Neural cell (in vitro differentiated cells): Measurements from ENCODE around the gene IQCK. TPM values are rescaled to one million over a fixed set of nuclear protein-coding genes. Genes with fewer than 3 reads are reported as not detected.

ENCODE experiments used
- H2AFZ ChIP-seq: fragments of 200-600, 300-800 bp; sonication (generic), shearing (Covaris generic); 2 replicates; pipeline ENCODE4 v1.6.0; 2014; ENCODE audit warnings: low read depth, mild to moderate bottlenecking, antibody characterized with exemption, low read length, moderate library complexity
- H3F3A ChIP-seq: fragments of 200-600 bp; shearing (Covaris generic); 2 replicates; pipeline ENCODE4 v1.6.1; 2016; ENCODE audit warnings: mild to moderate bottlenecking, moderate library complexity, mixed read lengths, antibody characterized with exemption, low read length; ENCODE audit not compliant: insufficient read depth, poor library complexity, severe bottlenecking
- H3K27ac ChIP-seq: fragments of 200-600, 300-800 bp; sonication (generic), shearing (Covaris generic); 2 replicates; pipeline ENCODE4 v1.5.1; 2014; ENCODE audit warnings: mild to moderate bottlenecking, low read length, moderate library complexity
- H3K27me3 ChIP-seq: fragments of 300-800, 200-600 bp; sonication (generic), shearing (Covaris generic); 2 replicates; pipeline ENCODE4 v1.6.0; 2014; ENCODE audit warnings: mild to moderate bottlenecking, low read depth, low read length, moderate library complexity; ENCODE audit not compliant: insufficient read depth
- H3K36me3 ChIP-seq: fragments of 300-800, 200-600 bp; sonication (generic), shearing (Covaris generic); 2 replicates; pipeline ENCODE4 v1.5.1; 2014; ENCODE audit warnings: mild to moderate bottlenecking, antibody characterized with exemption, low read length, moderate library complexity; ENCODE audit not compliant: insufficient read depth
- H3K4me2 ChIP-seq: fragments of 300-800, 200-600 bp; sonication (generic), shearing (Covaris generic); 2 replicates; pipeline ENCODE4 v1.6.0; 2014; ENCODE audit warnings: mild to moderate bottlenecking, low read length
- H3K4me3 ChIP-seq: fragments of 300-800, 200-600 bp; sonication (generic), shearing (Covaris generic); 2 replicates; pipeline ENCODE4 v1.5.1; 2014; ENCODE audit warnings: mild to moderate bottlenecking, low read length, moderate library complexity
- H3K79me2 ChIP-seq: fragments of 200-600 bp; shearing (Covaris generic); replicated peaks from 2 replicates; pipeline ENCODE4 v1.6.0; 2014; ENCODE audit warnings: mild to moderate bottlenecking, low read length, moderate library complexity; ENCODE audit not compliant: insufficient read depth
- H3K9ac ChIP-seq: fragments of 300-800, 200-600 bp; sonication (generic), shearing (Covaris generic); 2 replicates; pipeline ENCODE4 v1.6.1; 2016; ENCODE audit warnings: mild to moderate bottlenecking, low read length, mixed read lengths
- H3K9me2 ChIP-seq: fragments of 200-600 bp; shearing (Covaris generic); 2 replicates; pipeline ENCODE4 v1.6.1; 2016; ENCODE audit warnings: mild to moderate bottlenecking, low read length, mixed read lengths; ENCODE audit not compliant: insufficient read depth
- H3K9me3 ChIP-seq: fragments of 200-600, 300-800 bp; sonication (generic), shearing (Covaris generic); 2 replicates; pipeline ENCODE4 v1.6.1; 2016; ENCODE audit warnings: mild to moderate bottlenecking, mixed run types, low read length, moderate library complexity, mixed read lengths
- H4K20me1 ChIP-seq: fragments of 200-600 bp; shearing (Covaris generic); 2 replicates; pipeline ENCODE4 v1.6.1; 2016; ENCODE audit warnings: mild to moderate bottlenecking, mixed run types; ENCODE audit not compliant: insufficient read depth
- CTCF ChIP-seq: fragments of 450-650 bp; IDR thresholded peaks from 2 replicates; pipeline ENCODE4 v1.5.1; 2014; ENCODE audit warnings: antibody characterized with exemption, mild to moderate bottlenecking, moderate library complexity; ENCODE audit not compliant: poor library complexity, severe bottlenecking
- EP300 ChIP-seq: fragments of 450-650 bp; conservative IDR thresholded peaks from 2 replicates; pipeline ENCODE4 v1.6.1; 2014; ENCODE audit warnings: antibody characterized with exemption, mild to moderate bottlenecking, moderate library complexity; ENCODE audit not compliant: poor library complexity, severe bottlenecking
- MXI1 ChIP-seq: fragments of 450-650 bp; conservative IDR thresholded peaks from 2 replicates; pipeline ENCODE4 v1.6.1; 2014; ENCODE audit warnings: antibody characterized with exemption, mild to moderate bottlenecking; ENCODE audit not compliant: poor library complexity, severe bottlenecking
- POLR2AphosphoS5 ChIP-seq: IDR thresholded peaks from 2 replicates; pipeline ENCODE4 v1.6.1; 2012
- REST ChIP-seq: IDR thresholded peaks from 2 replicates; pipeline ENCODE4 v1.6.1; 2012; ENCODE audit warnings: borderline replicate concordance
- TAF1 ChIP-seq: IDR thresholded peaks from 2 replicates; pipeline ENCODE4 v1.6.1; 2012; ENCODE audit warnings: low read depth
- polyA plus RNA-seq: library from polyadenylated mRNA; depleted of rRNA; stranded (reverse); fragments of >200 nt; gene quantifications from 2 replicates; pipeline ENCODE4 v1.2.3, GENCODE V29; 2014

The IQCK gene
- polyA plus RNA-seq, 1 donor from 2014 or later: 10.2 TPM

- Histone ChIP-seq H3K27ac (no peak overlapping the region), H4K20me1 (no peaks in the 10 kb centered on the region)
Observed at GRCh38 chr16:19751478-19752385, 33.7 kb downstream of the IQCK start.

More at GRCh38 chr16:19751478-19752385, 33.7 kb downstream of the IQCK start:
- H3K79me2 ChIP-seq: no peaks in the 10 kb centered on the region
- H3K9me2 ChIP-seq: no peaks in the 10 kb centered on the region
- no peak overlapping the region for H3K9ac ChIP-seq
- H3K4me3 ChIP-seq: no peak overlapping the region
- H3K9me3 ChIP-seq: no peaks in the 10 kb centered on the region
- H3K36me3 ChIP-seq: no peaks in the 10 kb centered on the region
- H2AFZ ChIP-seq: no peak overlapping the region
- no peaks in the 10 kb centered on the region for H3F3A ChIP-seq
- no peak overlapping the region for H3K4me2 ChIP-seq
- TF ChIP-seq TAF1 (no peak), CTCF (no peak), REST (no peak), MXI1 (no peak), POLR2AphosphoS5 (no peak), EP300 (no peak)
- H3K27me3 ChIP-seq: no peaks in the 10 kb centered on the region
